OCI-LY3 (cell line): ENCODE data around the gene AGBL1.

ENCODE experiments used
- H2AFZ ChIP-seq: fragments of 200-600, 300-600 bp; shearing (Covaris generic); 2 replicates; pipeline ENCODE4 v1.6.0; 2014; ENCODE audit warnings: antibody characterized with exemption, low read depth, low read length
- H3K27ac ChIP-seq: fragments of 200-600, 300-600 bp; sonication (generic); 2 replicates; pipeline ENCODE4 v1.5.1; 2014; ENCODE audit warnings: mild to moderate bottlenecking, low read length, moderate library complexity, mixed read lengths
- H3K27me3 ChIP-seq: fragments of 200-600, 300-600 bp; sonication (generic); 2 replicates; pipeline ENCODE4 v1.6.1; 2014; ENCODE audit warnings: low read depth, low read length, mixed read lengths
- H3K36me3 ChIP-seq: fragments of 200-600, 300-600 bp; sonication (generic); replicated peaks from 2 replicates; pipeline ENCODE3; 2014; ENCODE audit warnings: low read depth, low read length, mixed read lengths
- H3K4me1 ChIP-seq: fragments of 300-600, 200-600 bp; sonication (generic); 2 replicates; pipeline ENCODE4 v1.6.1; 2014; ENCODE audit warnings: low read length, mixed read lengths
- H3K4me2 ChIP-seq: fragments of 200-600, 300-600 bp; sonication (generic); 2 replicates; pipeline ENCODE4 v1.6.1; 2014; ENCODE audit warnings: low read length, mixed read lengths
- H3K4me3 ChIP-seq: fragments of 300-600, 200-600 bp; sonication (generic); 2 replicates; pipeline ENCODE4 v1.5.1; 2014; ENCODE audit warnings: antibody characterized with exemption, mild to moderate bottlenecking, low read length, moderate library complexity
- H3K79me2 ChIP-seq: fragments of 300-600, 200-600 bp; shearing (Covaris generic); 2 replicates; pipeline ENCODE4 v1.6.1; 2014; ENCODE audit warnings: mild to moderate bottlenecking, low read length, mixed read lengths
- H3K9ac ChIP-seq: fragments of 300-600, 200-600 bp; shearing (Covaris generic); 2 replicates; pipeline ENCODE4 v1.6.0; 2014; ENCODE audit warnings: mild to moderate bottlenecking, low read length, moderate library complexity
- H3K9me3 ChIP-seq: fragments of 200-600, 300-600 bp; shearing (Covaris generic); 2 replicates; pipeline ENCODE4 v1.6.1; 2014; ENCODE audit warnings: low read length, mixed read lengths; ENCODE audit not compliant: insufficient read depth
- H4K20me1 ChIP-seq: fragments of 200-600, 300-600 bp; sonication (generic); 2 replicates; pipeline ENCODE4 v1.6.1; 2016; ENCODE audit warnings: low read length, mixed read lengths; ENCODE audit not compliant: insufficient read depth
- EZH2phosphoT487 ChIP-seq: fragments of 200-600 bp; shearing (Covaris generic); IDR thresholded peaks from 2 replicates; pipeline ENCODE4 v1.6.1; 2018; ENCODE audit warnings: antibody characterized with exemption, mixed run types, low read depth
- TF ChIP-seq, protein P1 (sequence below): fragments of 200-600, 300-600 bp; sonication (generic); IDR thresholded peaks from 2 replicates; pipeline ENCODE4 v1.5.1; 2014; ENCODE audit warnings: antibody characterized with exemption, low read length, low read depth

The AGBL1 gene

DNA sequence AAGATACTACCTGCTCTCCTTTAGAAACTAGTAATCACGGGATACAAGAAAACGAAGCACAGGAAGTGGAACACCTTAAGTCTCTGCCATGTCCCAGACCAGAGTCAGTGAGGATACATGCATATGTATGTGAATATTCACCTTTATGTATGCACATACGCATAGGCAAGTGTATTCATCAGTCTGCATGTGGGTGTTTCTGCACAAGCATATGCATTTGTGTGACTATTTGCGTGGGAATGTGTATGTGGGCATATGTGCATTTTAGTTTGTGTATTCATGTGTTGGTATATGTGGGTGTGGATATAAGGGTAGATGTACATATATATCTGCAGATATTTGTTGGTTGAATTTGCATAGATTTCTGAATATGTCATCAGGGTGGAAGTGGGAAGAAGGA lies 889.7 kb downstream of the AGBL1 start:
- no peak overlapping the region for H3K4me2 ChIP-seq
- H2AFZ ChIP-seq = no peak overlapping the region

DNA sequence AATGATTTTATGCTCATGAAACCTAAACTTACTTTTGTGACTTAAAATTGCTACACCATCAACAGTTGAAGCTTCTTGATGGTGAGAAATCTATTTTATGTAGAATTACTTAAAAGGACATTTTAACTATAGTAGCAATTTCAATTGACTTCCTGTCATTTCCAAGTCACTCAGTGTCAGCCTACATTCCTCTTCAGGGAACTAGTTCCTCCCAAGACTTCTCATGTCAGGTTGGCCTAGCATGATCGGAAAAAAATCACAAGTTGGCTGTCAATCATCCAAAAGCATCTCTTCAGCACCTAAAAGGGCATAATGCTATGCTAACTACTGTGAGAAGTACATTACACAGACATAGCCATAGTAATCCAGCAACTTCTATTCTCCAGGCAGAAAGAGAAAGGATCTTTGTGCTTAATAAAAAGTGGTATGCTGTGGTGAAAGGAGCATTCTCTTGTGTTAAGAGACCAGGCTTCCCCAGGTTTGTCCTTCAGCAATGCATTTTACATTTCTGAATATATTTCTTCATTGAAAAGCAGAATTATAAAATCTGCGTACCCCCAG lies 893.7 kb downstream of the AGBL1 start:
- H3K9me3 ChIP-seq = no peaks in the 10 kb centered on the region
- no peaks in the 10 kb centered on the region for H3K36me3 ChIP-seq
- no peak overlapping the region for H2AFZ ChIP-seq
- TF ChIP-seq, protein P1, sequence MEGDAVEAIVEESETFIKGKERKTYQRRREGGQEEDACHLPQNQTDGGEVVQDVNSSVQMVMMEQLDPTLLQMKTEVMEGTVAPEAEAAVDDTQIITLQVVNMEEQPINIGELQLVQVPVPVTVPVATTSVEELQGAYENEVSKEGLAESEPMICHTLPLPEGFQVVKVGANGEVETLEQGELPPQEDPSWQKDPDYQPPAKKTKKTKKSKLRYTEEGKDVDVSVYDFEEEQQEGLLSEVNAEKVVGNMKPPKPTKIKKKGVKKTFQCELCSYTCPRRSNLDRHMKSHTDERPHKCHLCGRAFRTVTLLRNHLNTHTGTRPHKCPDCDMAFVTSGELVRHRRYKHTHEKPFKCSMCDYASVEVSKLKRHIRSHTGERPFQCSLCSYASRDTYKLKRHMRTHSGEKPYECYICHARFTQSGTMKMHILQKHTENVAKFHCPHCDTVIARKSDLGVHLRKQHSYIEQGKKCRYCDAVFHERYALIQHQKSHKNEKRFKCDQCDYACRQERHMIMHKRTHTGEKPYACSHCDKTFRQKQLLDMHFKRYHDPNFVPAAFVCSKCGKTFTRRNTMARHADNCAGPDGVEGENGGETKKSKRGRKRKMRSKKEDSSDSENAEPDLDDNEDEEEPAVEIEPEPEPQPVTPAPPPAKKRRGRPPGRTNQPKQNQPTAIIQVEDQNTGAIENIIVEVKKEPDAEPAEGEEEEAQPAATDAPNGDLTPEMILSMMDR = no peak
- no peak for TF ChIP-seq EZH2phosphoT487
- H3K9ac ChIP-seq = no peak overlapping the region
- H3K4me3 ChIP-seq = no peak overlapping the region
- H3K27me3 ChIP-seq = no peaks in the 10 kb centered on the region
- no peaks in the 10 kb centered on the region for H3K79me2 ChIP-seq
- no peak overlapping the region for H3K4me2 ChIP-seq
- no peaks in the 10 kb centered on the region for H4K20me1 ChIP-seq
- H3K27ac ChIP-seq = no peak overlapping the region
- no peaks in the 10 kb centered on the region for H3K4me1 ChIP-seq

More for the DNA sequence above, 889.7 kb downstream of the AGBL1 start:
- H3K27ac ChIP-seq = no peak overlapping the region
- H3K27me3 ChIP-seq = no peaks in the 10 kb centered on the region
- no peaks in the 10 kb centered on the region for H3K79me2 ChIP-seq
- H3K9ac ChIP-seq = no peak overlapping the region
- no peaks in the 10 kb centered on the region for H3K36me3 ChIP-seq
- H4K20me1 ChIP-seq = no peaks in the 10 kb centered on the region
- no peak for TF ChIP-seq EZH2phosphoT487
- TF ChIP-seq, protein P1 = no peak
- no peaks in the 10 kb centered on the region for H3K4me1 ChIP-seq
- no peaks in the 10 kb centered on the region for H3K9me3 ChIP-seq
- no peak overlapping the region for H3K4me3 ChIP-seq

DNA sequence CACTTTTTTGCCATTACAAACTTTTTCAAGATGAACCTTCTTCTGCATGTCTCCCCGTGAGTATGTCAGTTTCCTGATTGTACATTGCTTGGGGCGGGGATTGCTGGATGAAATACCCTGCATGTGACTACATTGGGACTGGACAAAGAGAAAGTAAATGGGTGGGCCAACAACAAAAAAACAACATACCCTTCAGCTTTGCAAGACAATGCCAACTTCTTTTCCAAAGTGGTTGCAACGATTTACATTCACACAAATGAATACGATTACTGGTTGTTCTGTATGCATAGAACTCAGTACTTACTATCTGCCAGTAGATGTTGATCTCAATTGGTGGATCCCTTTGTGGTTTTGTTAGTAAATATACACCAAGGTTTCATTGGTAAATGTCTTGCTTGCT lies 908.4 kb downstream of the AGBL1 start:
- no peak overlapping the region for H3K4me2 ChIP-seq
- no peak overlapping the region for H3K9ac ChIP-seq
- no peaks in the 10 kb centered on the region for H4K20me1 ChIP-seq
- TF ChIP-seq EZH2phosphoT487 = no peak
- TF ChIP-seq, protein P1 = no peak
- no peaks in the 10 kb centered on the region for H3K36me3 ChIP-seq
- no peaks in the 10 kb centered on the region for H3K79me2 ChIP-seq
- no peaks in the 10 kb centered on the region for H3K4me1 ChIP-seq
- H2AFZ ChIP-seq = no peak overlapping the region
- no peaks in the 10 kb centered on the region for H3K9me3 ChIP-seq
- no peaks in the 10 kb centered on the region for H3K27me3 ChIP-seq
- H3K27ac ChIP-seq = no peak overlapping the region
- no peak overlapping the region for H3K4me3 ChIP-seq

DNA sequence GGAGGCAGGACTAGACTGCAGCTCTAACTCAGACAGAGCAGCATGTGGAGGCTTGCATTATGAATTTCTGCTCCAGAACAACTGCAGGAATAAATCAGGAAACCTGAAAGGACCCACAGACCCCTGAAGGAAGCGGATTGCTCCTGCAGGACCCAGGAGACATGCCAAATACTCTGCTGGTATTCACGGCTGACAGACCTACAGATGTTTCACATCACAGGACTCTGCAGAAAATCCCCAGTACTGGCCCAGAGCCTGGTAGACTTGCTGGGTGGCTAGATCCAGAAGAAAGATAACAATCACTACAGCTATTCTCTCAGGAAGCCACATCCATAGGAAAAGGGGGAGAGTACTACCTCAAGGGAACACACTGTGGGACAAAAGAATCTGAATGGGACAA lies 942.1 kb downstream of the AGBL1 start:
- Histone ChIP-seq H3K9me3 (no peaks in the 10 kb centered on the region), H2AFZ (no peak overlapping the region), H3K79me2 (no peaks in the 10 kb centered on the region)

More for the DNA sequence above, 942.1 kb downstream of the AGBL1 start:
- Histone ChIP-seq H3K4me2 (no peak overlapping the region), H3K4me3 (no peak overlapping the region), H3K9ac (no peak overlapping the region), H4K20me1 (no peaks in the 10 kb centered on the region), H3K36me3 (no peaks in the 10 kb centered on the region), H3K27ac (no peak overlapping the region), H3K4me1 (no peaks in the 10 kb centered on the region), H3K27me3 (no peaks in the 10 kb centered on the region)
- TF ChIP-seq, protein P1 = no peak
- TF ChIP-seq EZH2phosphoT487 = no peak
